ENCODE results near the gene DNAAF5. TPM values are rescaled to one million over a fixed set of nuclear protein-coding genes. Genes with fewer than 3 reads are reported as not detected.

DNAAF5 gene
- total and polyA plus RNA-seq, 9 of the 15 experiments (the other 6 are each of a cell fraction or from before 2014, with no cell fraction given) = 3.1 to 69.7 (median 19.1) TPM

DNA sequence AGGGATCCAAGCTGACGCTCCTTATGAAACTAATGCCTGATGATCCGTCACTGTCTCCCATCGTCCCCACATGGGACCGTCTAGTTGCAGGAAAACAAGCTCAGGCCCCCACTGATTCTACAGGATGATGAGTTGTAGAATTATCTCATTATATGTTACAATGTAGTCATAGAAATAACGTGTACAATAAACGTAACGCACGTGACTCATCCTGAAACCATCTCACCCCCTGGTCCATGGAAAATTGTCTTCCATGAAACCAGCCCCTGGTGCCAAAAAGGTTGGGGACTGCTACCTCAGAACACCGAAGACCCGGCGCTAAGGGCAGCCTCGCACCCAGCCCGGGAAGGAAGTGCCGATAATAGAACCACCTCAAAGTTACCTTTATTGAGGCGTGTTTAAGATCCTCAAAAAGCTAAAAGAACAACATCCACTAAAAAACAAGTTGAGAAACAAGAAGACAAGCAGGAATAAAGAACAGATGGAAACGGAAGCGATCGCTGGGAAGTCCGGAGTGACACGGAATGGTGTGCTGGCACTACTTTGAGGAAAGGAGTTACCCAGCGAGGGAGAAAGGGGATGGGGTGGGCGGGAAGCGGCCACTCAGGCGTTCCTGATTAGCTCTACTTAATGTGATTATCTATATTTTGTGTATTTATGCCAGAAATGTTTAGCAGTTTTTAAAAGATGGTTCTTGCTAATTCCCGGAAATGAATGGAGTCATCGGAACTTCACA lies 50.7 kb downstream of the DNAAF5 start:
- no peaks in the 10 kb centered on the region for H3K9me3 ChIP-seq (replicated peaks; ENCODE audit: control insufficient read depth, insufficient read depth, low read depth, low read length)
- in situ Hi-C loops (cut with MboI) (loop anchor here (10.0 kb wide), 1 partner anchor 462 kb away; no protein-coding TSS in a partner anchor), intact Hi-C loops (cut with micrococcal nuclease) (loop anchor here (5.0 kb wide), 1 partner anchor 455 kb away; no protein-coding TSS in a partner anchor)
- H3K4me2 ChIP-seq (ENCODE audit: insufficient read depth, low read length) = no peak overlapping the region
- peaks cover 98% of the 10 kb centered on the region for H3K36me3 ChIP-seq (ENCODE audit: control insufficient read depth, insufficient read depth, low read length)
- BruUV-seq (replicated peaks) = no TSS peak
- H3K79me2 ChIP-seq (ENCODE audit: control insufficient read depth, insufficient read depth, low read length) = no peaks in the 10 kb centered on the region
- CTCF ChIA-PET (ENCODE audit: low intra/inter-chr PET ratio) = no interaction called here
- H3K9ac ChIP-seq (ENCODE audit: insufficient read depth in 1 of 2, low read depth in 2 of 2, low read length in 2 of 2) = no peak overlapping the region
- H2AFZ ChIP-seq (ENCODE audit: low read depth, low read length) = no peak overlapping the region
- POLR2A ChIA-PET = interaction anchor here (0.5 to 0.6 kb wide), 2 partner anchors 85 to 117 kb away, joined by 3 to 6 read pairs; no protein-coding TSS in a partner anchor
- DNase-seq (ENCODE audit: extremely low read depth in 1 of 4, low spot score in 3 of 4) (no peak), FAIRE-seq (no peak), ATAC-seq (no peak)
- no peaks in the 10 kb centered on the region for H3K27me3 ChIP-seq (ENCODE audit: control insufficient read depth in 2 of 2, insufficient read depth in 2 of 2, low read length in 2 of 2)
- H3K27ac ChIP-seq (ENCODE audit: extremely low read depth, low read depth, low read length) = no peak overlapping the region
- H3K4me1 ChIP-seq (replicated peaks in 1 of 2; ENCODE audit: control insufficient read depth in 2 of 2, insufficient read depth in 2 of 2, low read length in 2 of 2) = no peaks in the 10 kb centered on the region; a peak in 1 of 5 replicates
- TF ChIP-seq, protein P1, sequence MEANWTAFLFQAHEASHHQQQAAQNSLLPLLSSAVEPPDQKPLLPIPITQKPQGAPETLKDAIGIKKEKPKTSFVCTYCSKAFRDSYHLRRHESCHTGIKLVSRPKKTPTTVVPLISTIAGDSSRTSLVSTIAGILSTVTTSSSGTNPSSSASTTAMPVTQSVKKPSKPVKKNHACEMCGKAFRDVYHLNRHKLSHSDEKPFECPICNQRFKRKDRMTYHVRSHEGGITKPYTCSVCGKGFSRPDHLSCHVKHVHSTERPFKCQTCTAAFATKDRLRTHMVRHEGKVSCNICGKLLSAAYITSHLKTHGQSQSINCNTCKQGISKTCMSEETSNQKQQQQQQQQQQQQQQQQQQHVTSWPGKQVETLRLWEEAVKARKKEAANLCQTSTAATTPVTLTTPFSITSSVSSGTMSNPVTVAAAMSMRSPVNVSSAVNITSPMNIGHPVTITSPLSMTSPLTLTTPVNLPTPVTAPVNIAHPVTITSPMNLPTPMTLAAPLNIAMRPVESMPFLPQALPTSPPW (CRISPR knock-in tag; IDR thresholded peaks at IDR 0.05) = no peak
- peak; percentile 63 for TF ChIP-seq ZNF507 (tag; conservative IDR thresholded peaks at IDR 0.05)
- no peak overlapping the region for H3K4me3 ChIP-seq
- no peaks in the 10 kb centered on the region for H4K20me1 ChIP-seq (replicated peaks; ENCODE audit: control insufficient read depth, insufficient read depth, low read length)
- no peaks in the 10 kb centered on the region for H3K9me1 ChIP-seq (ENCODE audit: control insufficient read depth, insufficient read depth, low read length)
- WGBS (ENCODE audit: insufficient coverage, low coverage, missing lambda C conversion rate) = 95% methylated on average over 25 of the region's 26 CpGs

DNA sequence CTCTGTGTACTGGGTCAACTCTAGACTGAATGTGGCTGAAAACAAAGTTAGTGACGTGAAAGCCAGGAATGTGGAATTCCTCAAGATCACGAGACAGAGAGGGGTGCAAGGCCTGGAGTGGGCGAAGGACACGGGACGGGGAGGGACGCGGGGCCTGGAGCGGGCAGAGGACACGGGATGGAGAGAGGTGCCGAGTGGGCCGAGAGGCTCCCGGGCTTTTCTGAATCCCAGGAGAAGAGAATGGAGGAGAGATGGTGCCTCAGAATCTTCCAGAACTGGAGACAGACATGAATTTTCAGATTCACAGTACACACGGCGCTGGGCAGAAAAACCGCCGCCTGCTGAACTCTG lies 51.2 kb downstream of the DNAAF5 start:
- no peaks in the 10 kb centered on the region; a peak in 1 of 5 replicates for H3K4me1 ChIP-seq (replicated peaks in 1 of 2; ENCODE audit: control insufficient read depth in 2 of 2, insufficient read depth in 2 of 2, low read length in 2 of 2)
- no peak overlapping the region for H3K4me2 ChIP-seq (ENCODE audit: insufficient read depth, low read length)
- H3K79me2 ChIP-seq (ENCODE audit: control insufficient read depth, insufficient read depth, low read length) = no peaks in the 10 kb centered on the region
- FAIRE-seq (no peak), ATAC-seq (no peak), DNase-seq (ENCODE audit: extremely low read depth in 1 of 4, low spot score in 3 of 4) (no peak)
- no peaks in the 10 kb centered on the region for H3K27me3 ChIP-seq (ENCODE audit: control insufficient read depth in 2 of 2, insufficient read depth in 2 of 2, low read length in 2 of 2)
- BruUV-seq (replicated peaks) = no TSS peak
- no peaks in the 10 kb centered on the region for H3K9me1 ChIP-seq (ENCODE audit: control insufficient read depth, insufficient read depth, low read length)
- intact Hi-C loops (cut with micrococcal nuclease) (loop anchor here (5.0 kb wide), 1 partner anchor 455 kb away; no protein-coding TSS in a partner anchor), in situ Hi-C loops (cut with MboI) (loop anchor here (10.0 kb wide), 1 partner anchor 463 kb away; no protein-coding TSS in a partner anchor)
- WGBS (ENCODE audit: insufficient coverage, low coverage, missing lambda C conversion rate) = 88% methylated on average over 16 of the region's 16 CpGs
- H2AFZ ChIP-seq (ENCODE audit: low read depth, low read length) = no peak overlapping the region
- no peak overlapping the region for H3K9ac ChIP-seq (ENCODE audit: insufficient read depth in 1 of 2, low read depth in 2 of 2, low read length in 2 of 2)
- H3K4me3 ChIP-seq = no peak overlapping the region
- ChIA-PET CTCF (ENCODE audit: low intra/inter-chr PET ratio) (no interaction called here), POLR2A (interaction anchor here (0.6 kb wide), 1 partner anchor 86 kb away, joined by 6 read pairs; no protein-coding TSS in a partner anchor)
- H3K36me3 ChIP-seq (ENCODE audit: control insufficient read depth, insufficient read depth, low read length) = peaks cover 98% of the 10 kb centered on the region
- no peaks in the 10 kb centered on the region for H3K9me3 ChIP-seq (replicated peaks; ENCODE audit: control insufficient read depth, insufficient read depth, low read depth, low read length)
- H3K27ac ChIP-seq (ENCODE audit: extremely low read depth, low read depth, low read length) = no peak overlapping the region
- H4K20me1 ChIP-seq (replicated peaks; ENCODE audit: control insufficient read depth, insufficient read depth, low read length) = no peaks in the 10 kb centered on the region
- TF ChIP-seq GATAD2A (IDR thresholded peaks at IDR 0.05) (no peak), HMG20B (CRISPR knock-in tag; IDR thresholded peaks at IDR 0.05) (no peak), PCBP2 (IDR thresholded peaks at IDR 0.05; ENCODE audit: low read depth, low read length, poor library complexity, severe bottlenecking) (no peak)
- TF ChIP-seq, protein P2, sequence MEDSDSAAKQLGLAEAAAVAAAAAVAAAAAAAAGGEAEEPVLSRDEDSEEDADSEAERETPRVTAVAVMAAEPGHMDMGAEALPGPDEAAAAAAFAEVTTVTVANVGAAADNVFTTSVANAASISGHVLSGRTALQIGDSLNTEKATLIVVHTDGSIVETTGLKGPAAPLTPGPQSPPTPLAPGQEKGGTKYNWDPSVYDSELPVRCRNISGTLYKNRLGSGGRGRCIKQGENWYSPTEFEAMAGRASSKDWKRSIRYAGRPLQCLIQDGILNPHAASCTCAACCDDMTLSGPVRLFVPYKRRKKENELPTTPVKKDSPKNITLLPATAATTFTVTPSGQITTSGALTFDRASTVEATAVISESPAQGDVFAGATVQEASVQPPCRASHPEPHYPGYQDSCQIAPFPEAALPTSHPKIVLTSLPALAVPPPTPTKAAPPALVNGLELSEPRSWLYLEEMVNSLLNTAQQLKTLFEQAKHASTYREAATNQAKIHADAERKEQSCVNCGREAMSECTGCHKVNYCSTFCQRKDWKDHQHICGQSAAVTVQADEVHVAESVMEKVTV (CRISPR knock-in tag; IDR thresholded peaks at IDR 0.05) = no peak
- TF ChIP-seq, protein P3, sequence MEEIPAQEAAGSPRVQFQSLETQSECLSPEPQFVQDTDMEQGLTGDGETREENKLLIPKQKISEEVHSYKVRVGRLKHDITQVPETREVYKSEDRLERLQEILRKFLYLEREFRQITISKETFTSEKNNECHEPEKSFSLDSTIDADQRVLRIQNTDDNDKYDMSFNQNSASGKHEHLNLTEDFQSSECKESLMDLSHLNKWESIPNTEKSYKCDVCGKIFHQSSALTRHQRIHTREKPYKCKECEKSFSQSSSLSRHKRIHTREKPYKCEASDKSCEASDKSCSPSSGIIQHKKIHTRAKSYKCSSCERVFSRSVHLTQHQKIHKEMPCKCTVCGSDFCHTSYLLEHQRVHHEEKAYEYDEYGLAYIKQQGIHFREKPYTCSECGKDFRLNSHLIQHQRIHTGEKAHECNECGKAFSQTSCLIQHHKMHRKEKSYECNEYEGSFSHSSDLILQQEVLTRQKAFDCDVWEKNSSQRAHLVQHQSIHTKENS (CRISPR knock-in tag; IDR thresholded peaks at IDR 0.05) = no peak

All from K562 (cell line).